ENCODE measurements around the gene PARD3.

GRCh38 chr10:34861293-34862021 is 46.4 kb upstream of the PARD3 start:
- TF ChIP-seq EZH2 (IDR thresholded peaks at IDR 0.05; ENCODE audit: insufficient read depth, poor library complexity, severe bottlenecking) (no peak), EZH2phosphoT487 (IDR thresholded peaks at IDR 0.05; ENCODE audit: insufficient read depth, low read depth) (no peak)
